Osteoblast (primary cell): ENCODE results near the gene ERG. TPM values are rescaled to one million over a fixed set of nuclear protein-coding genes. Genes with fewer than 3 reads are reported as not detected.

Experiments used
- DNase-seq: peaks from one replicate; pipeline ENCODE4 v3.0.0; 2011; ENCODE audit warnings: low spot score, mixed read lengths; ENCODE audit not compliant: insufficient read length; ENCODE audit errors: missing footprints
- H2AFZ ChIP-seq: 2 replicates; pipeline ENCODE4 v1.6.0; 2011; ENCODE audit warnings: mild to moderate bottlenecking, low read length
- H3K27ac ChIP-seq: 2 replicates; pipeline ENCODE4 v1.5.1; 2011; ENCODE audit warnings: mild to moderate bottlenecking, low read depth, low read length, moderate library complexity
- H3K27me3 ChIP-seq: 2 replicates; pipeline ENCODE4 v1.6.0; 2012; ENCODE audit warnings: mild to moderate bottlenecking, control low read depth, inconsistent platforms, low read length, moderate library complexity; ENCODE audit not compliant: insufficient read depth
- H3K36me3 ChIP-seq: 2 replicates; pipeline ENCODE4 v1.5.1; 2011; ENCODE audit warnings: mild to moderate bottlenecking, low read length, control low read depth, moderate library complexity; ENCODE audit not compliant: insufficient read depth
- H3K4me1 ChIP-seq: 2 replicates; pipeline ENCODE4 v1.5.1; 2011; ENCODE audit warnings: mild to moderate bottlenecking, low read length, control low read depth, moderate library complexity; ENCODE audit not compliant: insufficient read depth
- H3K4me2 ChIP-seq: 2 replicates; pipeline ENCODE4 v1.6.0; 2011; ENCODE audit warnings: mild to moderate bottlenecking, low read length; ENCODE audit not compliant: insufficient read depth
- H3K4me3 ChIP-seq: fragments of 200-600 bp; sonication (generic); 3 replicates; pipeline ENCODE4 v1.5.1; 2012; ENCODE audit warnings: mild to moderate bottlenecking, low read length, inconsistent platforms; ENCODE audit not compliant: insufficient read depth
- H3K79me2 ChIP-seq: 2 replicates; pipeline ENCODE4 v1.6.0; 2012; ENCODE audit warnings: mild to moderate bottlenecking, low read length, control low read depth, inconsistent platforms; ENCODE audit not compliant: insufficient read depth
- H3K9me3 ChIP-seq: 2 replicates; pipeline ENCODE4 v1.5.1; 2011; ENCODE audit warnings: low read depth, low read length, control low read depth
- H4K20me1 ChIP-seq: 2 replicates; pipeline ENCODE4 v1.6.0; 2012; ENCODE audit warnings: mild to moderate bottlenecking, low read length, control low read depth; ENCODE audit not compliant: insufficient read depth
- CTCF ChIP-seq: IDR thresholded peaks from 2 replicates; pipeline ENCODE4 v1.5.1; 2011; ENCODE audit warnings: mild to moderate bottlenecking, low read depth, low read length, moderate library complexity; ENCODE audit errors: extremely low read depth
- total RNA-seq: library from RNA; depleted of rRNA; stranded (reverse); fragments of >200 nt; gene quantifications from 2 replicates; pipeline ENCODE4 v1.2.3, GENCODE V29; 2012

The ERG gene
- total RNA-seq, 1 donor, result 1.1 TPM

- H3K4me2 ChIP-seq, result no peak overlapping the region
- H2AFZ ChIP-seq, result no peak overlapping the region
- H4K20me1 ChIP-seq, result no peaks in the 10 kb centered on the region
- peaks cover 17% of the 10 kb centered on the region for H3K27me3 ChIP-seq
- no peaks in the 10 kb centered on the region for H3K79me2 ChIP-seq
- H3K4me3 ChIP-seq, result no peak overlapping the region
- H3K4me1 ChIP-seq, result no peaks in the 10 kb centered on the region
- no peaks in the 10 kb centered on the region for H3K9me3 ChIP-seq
- no peak for DNase-seq
- no peak for TF ChIP-seq CTCF
- no peaks in the 10 kb centered on the region for H3K36me3 ChIP-seq
- no peak overlapping the region for H3K27ac ChIP-seq
These were observed 102.0 kb downstream of the ERG start for GRCh38 chr21:38396325-38396724.

GRCh38 chr21:38395581-38395980 lies 102.7 kb downstream of the ERG start:
- Histone ChIP-seq H3K4me1 (no peaks in the 10 kb centered on the region), H3K4me2 (no peak overlapping the region), H2AFZ (no peak overlapping the region), H3K4me3 (no peak overlapping the region), H3K36me3 (no peaks in the 10 kb centered on the region), H3K9me3 (no peaks in the 10 kb centered on the region), H3K27me3 (peaks cover 17% of the 10 kb centered on the region), H3K27ac (no peak overlapping the region), H4K20me1 (no peaks in the 10 kb centered on the region), H3K79me2 (no peaks in the 10 kb centered on the region)
- TF ChIP-seq CTCF, result no peak
- DNase-seq, result no peak

GRCh38 chr21:38392661-38393060 lies 105.6 kb downstream of the ERG start:
- Histone ChIP-seq H3K4me2 (no peak overlapping the region), H2AFZ (no peak overlapping the region), H3K27ac (no peak overlapping the region), H3K36me3 (no peaks in the 10 kb centered on the region), H3K9me3 (no peaks in the 10 kb centered on the region), H3K79me2 (no peaks in the 10 kb centered on the region), H3K27me3 (peaks cover 20% of the 10 kb centered on the region), H3K4me3 (no peak overlapping the region), H4K20me1 (no peaks in the 10 kb centered on the region), H3K4me1 (no peaks in the 10 kb centered on the region)
- DNase-seq, result no peak
- TF ChIP-seq CTCF, result no peak

GRCh38 chr21:38389896-38390295 lies 108.4 kb downstream of the ERG start:
- H3K27me3 ChIP-seq, result peaks cover 23% of the 10 kb centered on the region
- H3K36me3 ChIP-seq, result no peaks in the 10 kb centered on the region
- DNase-seq, result no peak
- H3K4me1 ChIP-seq, result no peaks in the 10 kb centered on the region
- H2AFZ ChIP-seq, result no peak overlapping the region
- no peaks in the 10 kb centered on the region for H4K20me1 ChIP-seq
- no peaks in the 10 kb centered on the region for H3K9me3 ChIP-seq
- no peak for TF ChIP-seq CTCF
- H3K4me3 ChIP-seq, result no peak overlapping the region
- no peak overlapping the region for H3K4me2 ChIP-seq
- no peak overlapping the region for H3K27ac ChIP-seq
- H3K79me2 ChIP-seq, result no peaks in the 10 kb centered on the region
